Embryonic facial prominence (tissue), 1 donor: ENCODE data around the gene CAB39L.

Source experiments
- DNase-seq: peaks from one replicate; pipeline ENCODE4 v3.0.0-alpha.2; 2016; ENCODE audit errors: extremely low spot score

The CAB39L gene

GRCh38 chr13:49288458-49288857 lies 155.4 kb downstream of the CAB39L start:
- DNase-seq: no peak

DNA sequence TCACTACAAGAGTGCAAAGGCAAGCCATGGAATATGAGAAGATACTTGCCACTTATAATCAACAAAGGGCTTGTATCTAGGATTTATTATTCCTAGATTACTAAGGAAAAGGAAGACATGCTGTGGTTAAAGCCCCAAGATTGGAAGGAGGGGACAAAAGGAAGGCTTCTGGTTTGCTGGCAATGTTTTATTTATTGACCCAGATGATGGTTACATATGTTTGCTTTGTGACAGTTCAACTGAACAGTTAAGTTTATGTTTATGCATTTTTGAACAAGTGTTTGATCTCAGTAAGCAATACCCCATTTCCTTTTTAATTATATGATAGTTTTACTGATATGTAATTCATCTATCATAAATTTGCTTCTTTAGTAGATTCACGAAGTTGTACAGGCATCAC lies 155.9 kb downstream of the CAB39L start:
- no peak for DNase-seq

- no peak for DNase-seq
These were observed 164.0 kb downstream of the CAB39L start for GRCh38 chr13:49279885-49280284.

DNA sequence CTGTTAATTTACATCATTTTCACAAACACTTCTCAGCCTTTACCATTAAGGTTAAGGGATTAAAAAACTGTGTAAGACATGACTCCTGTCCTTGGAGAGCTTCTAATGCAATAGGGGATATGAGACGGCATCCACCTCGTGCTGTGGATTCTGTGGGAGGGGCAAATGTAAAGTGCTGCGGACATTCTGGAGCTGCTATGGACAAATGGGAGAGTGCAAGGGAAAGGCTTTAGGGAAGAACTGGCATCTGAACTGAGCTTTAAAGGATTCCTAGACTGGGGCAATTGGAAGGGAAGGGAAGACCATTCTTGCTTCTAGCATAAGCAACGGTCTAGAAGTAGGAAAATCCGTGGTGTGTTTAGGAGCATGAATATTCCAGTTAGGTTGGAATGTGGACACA lies 164.8 kb downstream of the CAB39L start:
- no peak for DNase-seq

GRCh38 chr13:49278211-49278610 lies 165.7 kb downstream of the CAB39L start:
- DNase-seq: no peak

- no peak for DNase-seq
These were observed 171.6 kb downstream of the CAB39L start for GRCh38 chr13:49272296-49272695.

DNA sequence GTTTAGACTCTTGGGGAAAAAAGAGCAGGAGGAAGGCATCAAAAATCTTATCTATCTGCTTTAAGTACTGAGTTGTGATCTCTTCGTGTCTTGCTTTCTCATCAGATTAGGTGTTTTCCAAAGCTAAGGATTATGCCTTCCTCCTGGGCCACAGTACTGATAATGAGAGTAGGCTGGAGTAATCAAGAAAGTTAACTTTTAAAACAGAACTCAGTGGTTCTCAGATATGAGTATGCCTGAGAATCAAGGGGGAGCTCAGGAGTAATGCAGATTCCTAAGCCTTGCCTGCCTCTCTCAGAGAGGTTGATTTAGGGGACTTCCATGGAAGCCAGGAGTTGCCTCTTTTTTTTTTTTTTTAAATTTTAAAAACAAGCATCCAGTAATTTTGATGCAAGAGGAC lies 172.6 kb downstream of the CAB39L start:
- no peak for DNase-seq

GRCh38 chr13:49265822-49266221 lies 178.0 kb downstream of the CAB39L start:
- no peak for DNase-seq

GRCh38 chr13:49262634-49263033 lies 181.2 kb downstream of the CAB39L start:
- DNase-seq: no peak

- DNase-seq: no peak
These were observed 184.3 kb downstream of the CAB39L start for GRCh38 chr13:49259586-49259985.
